IMR-90 (cell line): ENCODE measurements around the gene AUNIP. TPM values are rescaled to one million over a fixed set of nuclear protein-coding genes. Genes with fewer than 3 reads are reported as not detected.

Experiments used
- ATAC-seq: fragments of 200-7000 bp; cut with Tn5 transposase; 2 replicates; pipeline ENCODE4 v1.9.1; 2020; ENCODE audit warnings: low read depth, mild to moderate bottlenecking, moderate library complexity
- BruUV-seq: library from RNA; stranded (reverse); fragments of 400-500 nt; replicated peaks from 2 replicates; lab custom pipeline; 2021; lab: Mats Ljungman, UMichigan
- CTCF ChIA-PET: fragments of 300-600 bp; formaldehyde crosslinking; extraction: SDS; loops from one replicate; lab custom pipeline; 2021; ENCODE audit warnings: antibody characterized with exemption; lab: Yijun Ruan, JAX
- POLR2A ChIA-PET: fragments of 300-600 bp; sonication (Branson Sonifier 250); formaldehyde crosslinking; loops from one replicate; lab custom pipeline; 2022; ENCODE audit warnings: antibody characterized with exemption; ENCODE audit not compliant: unreplicated experiment; lab: Charles Lee
- DNase-seq: peaks from one replicate; pipeline ENCODE4 v3.0.0; 2013
- H2AFZ ChIP-seq: replicated peaks from 2 replicates; pipeline ENCODE3; 2013; ENCODE audit warnings: low read length, mild to moderate bottlenecking; ENCODE audit not compliant: poor library complexity
- H2AK5ac ChIP-seq: 2 replicates; pipeline ENCODE4 v1.6.1; 2013; ENCODE audit warnings: low read depth, low read length, inconsistent platforms
- H2AK9ac ChIP-seq: replicated peaks from 2 replicates; pipeline ENCODE3; 2013; ENCODE audit warnings: mild to moderate bottlenecking, low read depth, low read length, moderate library complexity; ENCODE audit not compliant: poor library complexity
- H2BK120ac ChIP-seq: 2 replicates; pipeline ENCODE4 v1.6.1; 2013; ENCODE audit warnings: low read depth, low read length, inconsistent platforms
- H2BK15ac ChIP-seq: 3 replicates; pipeline ENCODE4 v1.6.1; 2013; ENCODE audit warnings: low read depth, low read length, inconsistent platforms
- H2BK20ac ChIP-seq: 2 replicates; pipeline ENCODE4 v1.6.1; 2013; ENCODE audit warnings: low read depth, mild to moderate bottlenecking, inconsistent platforms, low read length, moderate library complexity
- H2BK5ac ChIP-seq: 2 replicates; pipeline ENCODE4 v1.6.1; 2013; ENCODE audit warnings: mild to moderate bottlenecking, low read depth, low read length, inconsistent platforms; ENCODE audit not compliant: poor library complexity, severe bottlenecking
- H3K14ac ChIP-seq: replicated peaks from 2 replicates; pipeline ENCODE4 v1.6.1; 2013; ENCODE audit warnings: low read depth, low read length, inconsistent platforms
- H3K18ac ChIP-seq: 2 replicates; pipeline ENCODE4 v1.6.1; 2013; ENCODE audit warnings: low read depth, low read length, control low read depth
- H3K23ac ChIP-seq: 2 replicates; pipeline ENCODE4 v1.6.1; 2013; ENCODE audit warnings: low read depth, low read length, inconsistent platforms
- H3K27ac ChIP-seq: 2 replicates; pipeline ENCODE4 v1.5.1; 2013; ENCODE audit warnings: mild to moderate bottlenecking, control low read depth, low read length; ENCODE audit not compliant: insufficient read depth
- H3K27me3 ChIP-seq: 2 replicates; pipeline ENCODE4 v1.6.1; 2013; ENCODE audit warnings: low read length; ENCODE audit not compliant: control insufficient read depth, insufficient read depth
- H3K36me3 ChIP-seq: 2 replicates; pipeline ENCODE4 v1.6.1; 2013; ENCODE audit warnings: low read length, mixed read lengths; ENCODE audit not compliant: control insufficient read depth, insufficient read depth
- H3K4ac ChIP-seq: 2 replicates; pipeline ENCODE4 v1.6.1; 2013; ENCODE audit warnings: low read depth, low read length, inconsistent platforms
- H3K4me1 ChIP-seq: 2 replicates; pipeline ENCODE4 v1.6.1; 2013; ENCODE audit warnings: low read length, mixed read lengths; ENCODE audit not compliant: control insufficient read depth, insufficient read depth
- H3K4me2 ChIP-seq: 2 replicates; pipeline ENCODE4 v1.6.1; 2013; ENCODE audit warnings: low read depth, mild to moderate bottlenecking, control low read depth, low read length, moderate library complexity
- H3K4me3 ChIP-seq: 2 replicates; pipeline ENCODE4 v1.5.1; 2013; ENCODE audit warnings: low read depth, mild to moderate bottlenecking, control low read depth, low read length, moderate library complexity; ENCODE audit not compliant: insufficient read depth
- H3K56ac ChIP-seq: 2 replicates; pipeline ENCODE4 v1.6.1; 2013; ENCODE audit warnings: low read length, inconsistent platforms; ENCODE audit not compliant: insufficient read depth; ENCODE audit errors: extremely low read depth
- H3K79me1 ChIP-seq, 2 experiments: 2 replicates each; pipeline ENCODE4 v1.6.1; 2013; ENCODE audit warnings: low read length in 2 of 2, inconsistent platforms in 1 of 2, low read depth in 1 of 2
- H3K9ac ChIP-seq: 2 replicates; pipeline ENCODE4 v1.6.1; 2013; ENCODE audit warnings: low read depth, low read length, control low read depth
- H3K9me1 ChIP-seq: 2 replicates; pipeline ENCODE4 v1.6.1; 2013; ENCODE audit warnings: low read length, inconsistent platforms; ENCODE audit not compliant: insufficient read depth
- H3K9me3 ChIP-seq: 2 replicates; pipeline ENCODE4 v1.6.1; 2013; ENCODE audit warnings: low read length; ENCODE audit not compliant: control insufficient read depth, insufficient read depth
- H4K20me1 ChIP-seq: 2 replicates; pipeline ENCODE4 v1.6.1; 2013; ENCODE audit warnings: low read length, inconsistent platforms; ENCODE audit not compliant: insufficient read depth
- H4K5ac ChIP-seq: 2 replicates; pipeline ENCODE4 v1.6.1; 2013; ENCODE audit warnings: mild to moderate bottlenecking, low read depth, low read length, control low read depth
- H4K8ac ChIP-seq, 2 experiments: 2 replicates each; pipeline ENCODE4 v1.6.1; 2013; ENCODE audit warnings: low read depth in 2 of 2, low read length in 2 of 2, control low read depth in 1 of 2, inconsistent platforms in 1 of 2
- H4K91ac ChIP-seq: 2 replicates; pipeline ENCODE4 v1.6.1; 2013; ENCODE audit warnings: low read depth, low read length, inconsistent platforms; ENCODE audit not compliant: insufficient read depth
- MAFK ChIP-seq: IDR thresholded peaks from 2 replicates; pipeline ENCODE4 v1.6.1; 2012; ENCODE audit warnings: low read depth, low read length, improper control_type of control experiment
- NFE2L2 ChIP-seq: fragments of 150-350 bp; IDR thresholded peaks from 2 replicates; pipeline ENCODE4 v1.6.1; 2016; ENCODE audit warnings: low read depth, mild to moderate bottlenecking, low read length
- SMC3 ChIP-seq: fragments of 150-350 bp; IDR thresholded peaks from 2 replicates; pipeline ENCODE4 v1.6.1; 2016; ENCODE audit warnings: low read depth, mild to moderate bottlenecking, antibody characterized with exemption, low read length, moderate library complexity
- WGBS, 2 experiments: methylation state at CpG; one replicate each; pipeline versions ENCODE4 v1.1.5 to v1.1.7; 2013; ENCODE audit warnings: missing lambda C conversion rate in 2 of 2; ENCODE audit not compliant: insufficient read length in 1 of 2; ENCODE audit errors: extremely low coverage in 2 of 2; 5-methylcytosine and 5-hydroxymethylcytosine counted together
- dilution Hi-C: fragments of 300-500 bp; cut with HindIII; formaldehyde crosslinking; loops from one replicate; pipeline ENCODE4 v1.14.3; 2018; ENCODE audit warnings: low sequenced_read_pairs; ENCODE audit not compliant: unreplicated experiment
- in situ Hi-C: fragments of 300-500 bp; cut with MboI; formaldehyde crosslinking; loops from 3 replicates; pipeline ENCODE4 v1.14.3; 2019; ENCODE audit warnings: low sequenced_read_pairs, inconsistent platforms, mixed read lengths
- intact Hi-C: fragments of 100-400 bp; cut with micrococcal nuclease; formaldehyde crosslinking; loops from 2 replicates; pipeline ENCODE4 v1.10.0; 2022
- polyA plus RNA-seq, 3 experiments: library from polyadenylated mRNA; depleted of rRNA; stranded (reverse); fragments of >200 nt; gene quantifications; 2 replicates each; pipeline ENCODE4 v1.2.3, GENCODE V29; 2012; ENCODE audit warnings: low replicate concordance in 1 of 3
- total RNA-seq: library from RNA; depleted of rRNA; stranded (reverse); fragments of >200 nt; gene quantifications from 2 replicates; pipeline ENCODE4 v1.2.3, GENCODE V29; 2012

The AUNIP gene
- total and polyA plus RNA-seq, 2 of the 4 experiments (the other 2 are of a cell fraction), result 2.4 to 5.0 TPM

GRCh38 chr1:25896266-25896665 lies 37.0 kb upstream of the AUNIP start:
- H2AK9ac ChIP-seq, result peak overlapping the region; percentile 56
- peak overlapping the region; percentile 78 for H2AFZ ChIP-seq
- no peak for ATAC-seq
- peak overlapping the region; percentile 16; the same call in 1 of the 2 replicates for H3K9ac ChIP-seq
- 0 out of 2 replicates have a peak overlapping the region, but pooled peaks have one; percentile 7 for H3K56ac ChIP-seq
- dilution Hi-C loops (no loop called here), in situ Hi-C loops (loop anchor here (5.0 kb wide), 1 partner anchor 101 kb away; the partner anchor contains the start of gene PAFAH2), intact Hi-C loops (loop anchor here (5.0 kb wide), 1 partner anchor 74 kb away; no protein-coding TSS in a partner anchor)
- ChIA-PET POLR2A (interaction anchor here (2.2 kb wide), 1 partner anchor 101 kb away, joined by 13 read pairs; the partner anchor contains the start of gene PAFAH2), CTCF (interaction anchor here (1.0 to 4.3 kb wide), 11 partner anchors 8 to 134 kb away, joined by 3 to 47 read pairs (median 4); partner anchors contain the start of gene PAFAH2)
- DNase-seq, result peak; percentile 74
- no peak overlapping the region for H3K4me2 ChIP-seq
- TF ChIP-seq MAFK, result peak; percentile 36
- TF ChIP-seq SMC3, result no peak
- TF ChIP-seq NFE2L2, result no peak
- WGBS, 2 experiments, result 33% methylated on average over 1 of the region's 1 CpG; no CpG with 5 or more reads in 1 of the 2 experiments
- peaks cover 31% of the 10 kb centered on the region for H3K36me3 ChIP-seq
- peak overlapping the region; percentile 24; the same call in 1 of the 2 replicates for H3K18ac ChIP-seq
- H2BK20ac ChIP-seq, result no peak overlapping the region; the same call in 1 of the 2 replicates
- peak overlapping the region; percentile 63; the same call in 1 of the 2 replicates for H2BK120ac ChIP-seq
- H3K4ac ChIP-seq, result peak overlapping the region; percentile 47
- peaks cover 34 to 72% of the 10 kb centered on the region in 2 experiments for H3K79me1 ChIP-seq
- H2BK15ac ChIP-seq, result peak overlapping the region; percentile 25; the same call in 2 of the 3 replicates
- H3K9me1 ChIP-seq, result peaks cover 17% of the 10 kb centered on the region
- BruUV-seq, result no TSS peak
- H3K4me3 ChIP-seq, result no peak overlapping the region
- H3K23ac ChIP-seq, result peak overlapping the region; percentile 21; the same call in 1 of the 2 replicates
- no peaks in the 10 kb centered on the region for H3K27me3 ChIP-seq
- H2BK5ac ChIP-seq, result peak overlapping the region; percentile 53
- peak overlapping the region; percentile 75; the same call in 1 of the 2 replicates for H2AK5ac ChIP-seq
- no peaks in the 10 kb centered on the region for H4K20me1 ChIP-seq
- H4K91ac ChIP-seq, result peak overlapping the region; percentile 59
- H3K4me1 ChIP-seq, result peaks cover 29% of the 10 kb centered on the region
- H3K9me3 ChIP-seq, result no peaks in the 10 kb centered on the region
- H3K27ac ChIP-seq, result peak overlapping the region; percentile 65
- peak overlapping the region; percentile 60 for H3K14ac ChIP-seq
- peak overlapping the region; percentile 88 to 90; a peak in 3 of 4 replicates for H4K8ac ChIP-seq
- H4K5ac ChIP-seq, result peak overlapping the region; percentile 59; the same call in 1 of the 2 replicates
